CD4-positive, CD25-positive, alpha-beta regulatory T cell (primary cell): ENCODE data around the gene NALCN. TPM values are rescaled to one million over a fixed set of nuclear protein-coding genes. Genes with fewer than 3 reads are reported as not detected.

Source experiments
- ATAC-seq, 2 donors: fragments of 150-1000 bp; cut with Tn5 transposase; one replicate each; pipeline ENCODE4 v1.10.0; 2021; ENCODE audit warnings: low read depth in 2 of 2, moderate number of reproducible peaks in 2 of 2, moderate library complexity in 1 of 2
- DNase-seq, 3 donors: peaks; one replicate each; pipeline versions ENCODE4 v3.0.0 to v3.0.0-alpha.2; 2012 to 2022; ENCODE audit warnings: mixed read lengths in 1 of 3
- H3K27ac ChIP-seq: one replicate; pipeline ENCODE4 v1.7.0; 2013; ENCODE audit warnings: mild to moderate bottlenecking, low read length; ENCODE audit not compliant: insufficient read depth, poor library complexity, severe bottlenecking
- H3K27me3 ChIP-seq: one replicate; pipeline ENCODE4 v1.7.0; 2013; ENCODE audit warnings: low read length; ENCODE audit not compliant: control insufficient read depth, insufficient read depth
- H3K36me3 ChIP-seq: one replicate; pipeline ENCODE4 v1.7.0; 2013; ENCODE audit warnings: mild to moderate bottlenecking, low read length, moderate library complexity; ENCODE audit not compliant: control insufficient read depth, insufficient read depth
- H3K4me1 ChIP-seq: 2 replicates; pipeline ENCODE4 v1.7.0; 2013; ENCODE audit warnings: mild to moderate bottlenecking, low read length; ENCODE audit not compliant: insufficient read depth, control insufficient read depth, poor library complexity, severe bottlenecking
- H3K4me3 ChIP-seq: one replicate; pipeline ENCODE4 v1.7.0; 2013; ENCODE audit warnings: low read depth, mild to moderate bottlenecking, low read length, moderate library complexity
- H3K9me3 ChIP-seq, 2 experiments: 1 replicate in 1 of 2; 2 replicates in 1 of 2; pipeline ENCODE4 v1.7.0; 2013; ENCODE audit warnings: low read length in 2 of 2, mild to moderate bottlenecking in 1 of 2, moderate library complexity in 1 of 2; ENCODE audit not compliant: control insufficient read depth in 2 of 2
- H3K27ac Mint-ChIP-seq, 3 donors: one replicate each; pipeline ENCODE4 v1.8.0; 2020 to 2022; ENCODE audit warnings: mild to moderate bottlenecking in 3 of 3, mixed read lengths in 3 of 3, moderate library complexity in 2 of 3
- H3K27me3 Mint-ChIP-seq: one replicate; pipeline ENCODE4 v1.8.0; 2022; ENCODE audit warnings: mild to moderate bottlenecking, mixed read lengths
- H3K36me3 Mint-ChIP-seq: one replicate; pipeline ENCODE4 v1.8.0; 2020; ENCODE audit warnings: mixed read lengths
- H3K4me1 Mint-ChIP-seq, 4 donors: one replicate each; pipeline ENCODE4 v1.8.0; 2020 to 2022; ENCODE audit warnings: mixed read lengths in 4 of 4, mild to moderate bottlenecking in 1 of 4
- H3K4me3 Mint-ChIP-seq, 4 donors: one replicate each; pipeline ENCODE4 v1.8.0; 2020 to 2022; ENCODE audit warnings: mild to moderate bottlenecking in 4 of 4, mixed read lengths in 4 of 4, moderate library complexity in 3 of 4
- H3K9me3 Mint-ChIP-seq, 7 donors: one replicate each; pipeline ENCODE4 v1.8.0; 2020 to 2022; ENCODE audit warnings: mixed read lengths in 7 of 7, mild to moderate bottlenecking in 3 of 7, moderate library complexity in 2 of 7
- polyA plus RNA-seq, 4 donors: library from polyadenylated mRNA; unstranded; fragments of 300-500 nt; fragmentation: Illumina TruSeq; gene quantifications; one replicate each; pipeline ENCODE4 v1.2.3, GENCODE V29; 2021
- total RNA-seq: library from RNA; stranded (reverse); gene quantifications from one replicate; pipeline ENCODE4 v1.2.3, GENCODE V29; 2022

Gene NALCN
- total RNA-seq (not detected), polyA plus RNA-seq (not detected)

DNA sequence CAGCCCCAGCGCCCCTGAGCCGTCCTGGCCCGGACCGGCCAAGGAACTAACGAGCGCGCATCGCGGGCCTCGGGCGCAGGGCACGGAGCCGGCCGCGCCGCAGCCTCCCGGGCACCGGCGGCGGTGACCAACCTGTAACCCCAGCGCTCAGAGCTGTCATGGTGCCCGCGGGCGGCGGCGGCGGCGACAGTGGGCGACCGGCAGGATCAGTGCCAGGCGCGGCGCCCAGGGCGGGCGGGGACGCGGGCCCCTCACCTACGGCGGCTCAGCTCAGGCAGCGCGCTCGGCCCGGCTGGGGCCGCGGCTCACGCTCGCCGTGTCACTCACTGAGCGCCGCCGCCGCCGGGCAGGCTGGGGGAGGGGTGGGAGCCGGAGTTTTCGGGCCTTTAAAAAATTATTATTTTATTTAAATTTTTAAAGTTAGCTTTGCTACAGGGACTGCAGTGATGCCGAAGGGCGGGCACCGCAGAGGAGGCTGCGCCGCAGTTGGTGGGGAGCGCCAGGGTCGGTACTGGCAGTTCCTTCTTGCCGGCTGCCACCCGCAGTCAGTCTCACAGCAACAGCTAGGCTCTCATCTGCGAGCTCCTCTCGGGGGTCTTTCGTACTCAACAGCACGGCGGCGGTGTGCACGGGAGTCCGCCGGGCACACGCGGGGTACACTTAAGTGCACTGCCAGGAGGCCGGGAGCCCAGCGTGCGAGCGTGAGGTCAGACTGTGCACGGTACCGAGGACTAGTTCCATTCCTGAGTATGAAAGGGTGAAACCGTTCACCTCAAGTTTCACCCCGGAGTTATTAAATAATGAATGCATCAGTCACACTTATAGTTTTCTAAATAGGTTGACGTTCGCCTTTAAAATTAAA lies at the start of gene NALCN:
TSS of gene NALCN (minus strand) at position 328 of the 862 bp plus-strand sequence. CDS start 17,382 bp downstream, outside the sequence.
- Histone ChIP-seq H3K9me3 (no peaks in the 10 kb centered on the region), H3K36me3 (no peaks in the 10 kb centered on the region), H3K27ac (no peak within 1 kb of the TSS), H3K4me1 (no peaks in the 10 kb centered on the region), H3K27me3 (peaks cover 11% of the 10 kb centered on the region), H3K4me3 (no peak within 1 kb of the TSS)
- no peak for ATAC-seq
- Mint-ChIP-seq H3K27me3 (peaks cover 37% of the 10 kb centered on the region), H3K27ac (no peak within 1 kb of the TSS), H3K4me1 (peaks cover 0 to 3% (median 0%) of the 10 kb centered on the region in 4 donors), H3K36me3 (no peaks in the 10 kb centered on the region), H3K9me3 (peaks cover 0 to 3% (median 0%) of the 10 kb centered on the region in 7 donors), H3K4me3 (peak within 1 kb of the TSS in 2 of 4 donors; percentile 2 to 36)
- DNase-seq = no peak

DNA sequence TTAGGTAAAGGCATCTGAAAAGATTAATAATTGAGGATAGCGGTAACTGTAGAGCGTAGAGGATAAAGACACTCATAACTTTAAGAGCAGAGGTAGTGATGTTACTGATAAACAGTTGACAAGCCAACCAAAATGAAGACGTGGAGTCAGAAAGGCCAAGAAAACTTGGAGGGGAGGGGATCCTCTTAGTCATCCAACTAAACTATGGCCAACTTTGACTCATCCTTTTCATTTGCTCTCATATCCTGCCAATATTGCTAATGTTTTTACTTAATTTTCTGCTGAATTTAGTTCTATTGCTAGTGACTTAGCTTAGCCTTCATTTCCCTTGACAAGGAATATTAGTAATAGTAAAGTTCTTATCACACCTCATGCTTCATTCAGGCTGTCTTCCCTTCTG lies 49.6 kb upstream of the NALCN start:
- no peaks in the 10 kb centered on the region for H3K4me1 Mint-ChIP-seq

DNA sequence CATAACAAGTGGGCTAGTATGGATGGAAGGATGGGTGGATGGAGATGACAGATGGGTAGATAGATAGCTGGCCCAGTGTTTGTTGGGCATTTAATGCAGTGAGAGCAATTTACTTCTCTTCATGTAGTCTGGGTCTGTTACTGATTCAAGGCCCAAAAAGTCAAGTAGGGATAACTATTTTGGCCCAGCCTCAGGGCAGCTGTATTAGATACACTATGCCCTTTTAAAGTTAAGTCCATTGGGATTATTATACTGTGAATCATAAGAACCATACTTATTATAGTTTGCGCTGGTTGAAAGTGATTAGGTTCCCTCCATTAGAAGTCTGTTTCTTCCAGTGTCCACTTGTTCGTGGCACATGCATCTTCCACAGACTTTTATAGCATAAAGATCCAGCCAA lies 40.9 kb upstream of the NALCN start:
- peaks cover 0 to 8% (median 0%) of the 10 kb centered on the region in 7 donors for H3K9me3 Mint-ChIP-seq
- Histone ChIP-seq H3K4me3 (no peak overlapping the region), H3K4me1 (peaks cover 9% of the 10 kb centered on the region), H3K27me3 (no peaks in the 10 kb centered on the region), H3K27ac (no peak overlapping the region), H3K9me3 (no peaks in the 10 kb centered on the region), H3K36me3 (no peaks in the 10 kb centered on the region)
- no peaks in the 10 kb centered on the region for H3K36me3 Mint-ChIP-seq
- DNase-seq = no peak
- no peak overlapping the region for H3K27ac Mint-ChIP-seq
- ATAC-seq = no peak
- no peak overlapping the region for H3K4me3 Mint-ChIP-seq
- H3K27me3 Mint-ChIP-seq = peaks cover 7% of the 10 kb centered on the region
- no peaks in the 10 kb centered on the region for H3K4me1 Mint-ChIP-seq

More for the DNA sequence above, 49.6 kb upstream of the NALCN start:
- Mint-ChIP-seq H3K4me3 (no peak overlapping the region), H3K9me3 (no peaks in the 10 kb centered on the region), H3K27me3 (no peaks in the 10 kb centered on the region), H3K36me3 (no peaks in the 10 kb centered on the region), H3K27ac (no peak overlapping the region)
- Histone ChIP-seq H3K4me1 (no peaks in the 10 kb centered on the region), H3K4me3 (no peak overlapping the region), H3K9me3 (no peaks in the 10 kb centered on the region), H3K27ac (no peak overlapping the region), H3K36me3 (no peaks in the 10 kb centered on the region), H3K27me3 (no peaks in the 10 kb centered on the region)
- ATAC-seq (no peak), DNase-seq (no peak)

DNA sequence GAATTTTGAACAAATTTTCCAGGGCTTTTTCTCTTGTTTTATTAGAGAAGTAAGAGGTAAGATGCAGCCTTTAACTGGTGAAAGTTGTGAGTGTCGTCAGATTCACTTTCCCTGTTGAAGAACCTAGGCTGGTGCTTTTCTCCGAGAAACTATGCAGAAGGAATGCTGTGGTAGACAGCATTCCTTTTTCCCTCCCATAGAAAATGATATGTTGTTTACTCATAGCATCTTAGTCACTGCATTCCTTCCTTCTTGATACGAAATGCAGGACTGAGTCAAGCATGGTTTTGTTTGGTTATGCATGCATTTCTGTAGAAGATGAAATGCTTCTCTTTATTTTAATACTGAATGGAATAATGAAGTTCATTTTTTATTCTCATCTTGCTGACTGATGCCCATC lies 39.6 kb upstream of the NALCN start:
- peaks cover 7% of the 10 kb centered on the region for H3K27me3 Mint-ChIP-seq
- no peak overlapping the region for H3K4me3 Mint-ChIP-seq
- no peak for ATAC-seq
- peaks cover 0 to 8% (median 0%) of the 10 kb centered on the region in 7 donors for H3K9me3 Mint-ChIP-seq
- Histone ChIP-seq H3K9me3 (no peaks in the 10 kb centered on the region), H3K27me3 (no peaks in the 10 kb centered on the region), H3K4me1 (peaks cover 9% of the 10 kb centered on the region), H3K36me3 (no peaks in the 10 kb centered on the region), H3K27ac (no peak overlapping the region), H3K4me3 (no peak overlapping the region)
- no peak overlapping the region for H3K27ac Mint-ChIP-seq
- no peak for DNase-seq
- no peaks in the 10 kb centered on the region for H3K4me1 Mint-ChIP-seq
- no peaks in the 10 kb centered on the region for H3K36me3 Mint-ChIP-seq

DNA sequence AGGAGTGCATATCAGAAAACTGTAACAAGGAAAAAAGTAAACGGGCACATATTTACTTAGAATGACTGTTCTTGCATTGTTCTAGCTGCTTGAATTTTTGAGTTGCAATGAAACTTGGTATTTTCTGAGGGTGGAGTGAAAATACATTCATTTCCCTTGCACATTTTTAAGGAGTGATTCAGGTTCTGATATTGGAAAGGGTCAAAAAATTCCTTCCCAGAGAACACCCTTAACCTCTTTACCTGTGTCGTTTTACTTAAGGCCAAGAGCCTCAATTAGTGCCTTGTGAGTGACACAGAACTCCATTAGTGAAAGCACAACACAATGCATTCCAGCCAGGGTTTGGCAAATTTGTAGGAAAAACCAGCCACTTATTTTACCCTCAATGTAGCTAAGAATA lies 38.5 kb upstream of the NALCN start:
- Histone ChIP-seq H3K27ac (no peak overlapping the region), H3K27me3 (no peaks in the 10 kb centered on the region), H3K36me3 (no peaks in the 10 kb centered on the region), H3K4me1 (peaks cover 9% of the 10 kb centered on the region), H3K4me3 (no peak overlapping the region), H3K9me3 (no peaks in the 10 kb centered on the region)
- Mint-ChIP-seq H3K4me1 (no peaks in the 10 kb centered on the region), H3K4me3 (no peak overlapping the region), H3K9me3 (peaks cover 0 to 8% (median 0%) of the 10 kb centered on the region in 7 donors), H3K36me3 (no peaks in the 10 kb centered on the region), H3K27me3 (peaks cover 7% of the 10 kb centered on the region), H3K27ac (no peak overlapping the region)
- DNase-seq (no peak), ATAC-seq (no peak)

DNA sequence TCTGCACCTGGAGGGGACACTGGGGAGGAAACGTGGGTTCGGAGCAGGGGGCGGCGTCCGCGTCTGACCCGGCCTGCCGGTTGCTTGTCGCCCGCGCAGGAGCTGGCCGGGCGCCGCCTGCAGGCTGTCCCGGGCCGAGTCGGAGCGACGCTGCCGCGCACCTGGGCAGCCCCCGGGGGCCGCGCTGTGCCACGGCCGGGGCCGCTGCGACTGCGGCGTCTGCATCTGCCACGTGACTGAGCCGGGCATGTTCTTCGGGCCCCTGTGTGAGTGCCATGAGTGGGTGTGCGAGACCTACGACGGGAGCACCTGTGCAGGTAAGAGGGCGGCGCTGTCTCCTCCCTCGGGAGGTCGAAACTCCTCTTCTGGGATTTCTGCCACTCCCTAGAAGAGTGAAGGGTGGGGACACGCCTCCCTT lies 37.5 kb upstream of the NALCN start:
- Histone ChIP-seq H3K27me3 (no peaks in the 10 kb centered on the region), H3K9me3 (no peaks in the 10 kb centered on the region), H3K36me3 (no peaks in the 10 kb centered on the region), H3K4me1 (peaks cover 9% of the 10 kb centered on the region), H3K27ac (no peak overlapping the region), H3K4me3 (no peak overlapping the region)
- H3K9me3 Mint-ChIP-seq = peaks cover 0 to 8% (median 0%) of the 10 kb centered on the region in 7 donors
- H3K4me3 Mint-ChIP-seq = no peak overlapping the region
- no peaks in the 10 kb centered on the region for H3K4me1 Mint-ChIP-seq
- DNase-seq = peak in 1 of 3 donors; percentile 1
- H3K36me3 Mint-ChIP-seq = no peaks in the 10 kb centered on the region
- ATAC-seq = no peak
- H3K27me3 Mint-ChIP-seq = peaks cover 7% of the 10 kb centered on the region
- H3K27ac Mint-ChIP-seq = no peak overlapping the region

DNA sequence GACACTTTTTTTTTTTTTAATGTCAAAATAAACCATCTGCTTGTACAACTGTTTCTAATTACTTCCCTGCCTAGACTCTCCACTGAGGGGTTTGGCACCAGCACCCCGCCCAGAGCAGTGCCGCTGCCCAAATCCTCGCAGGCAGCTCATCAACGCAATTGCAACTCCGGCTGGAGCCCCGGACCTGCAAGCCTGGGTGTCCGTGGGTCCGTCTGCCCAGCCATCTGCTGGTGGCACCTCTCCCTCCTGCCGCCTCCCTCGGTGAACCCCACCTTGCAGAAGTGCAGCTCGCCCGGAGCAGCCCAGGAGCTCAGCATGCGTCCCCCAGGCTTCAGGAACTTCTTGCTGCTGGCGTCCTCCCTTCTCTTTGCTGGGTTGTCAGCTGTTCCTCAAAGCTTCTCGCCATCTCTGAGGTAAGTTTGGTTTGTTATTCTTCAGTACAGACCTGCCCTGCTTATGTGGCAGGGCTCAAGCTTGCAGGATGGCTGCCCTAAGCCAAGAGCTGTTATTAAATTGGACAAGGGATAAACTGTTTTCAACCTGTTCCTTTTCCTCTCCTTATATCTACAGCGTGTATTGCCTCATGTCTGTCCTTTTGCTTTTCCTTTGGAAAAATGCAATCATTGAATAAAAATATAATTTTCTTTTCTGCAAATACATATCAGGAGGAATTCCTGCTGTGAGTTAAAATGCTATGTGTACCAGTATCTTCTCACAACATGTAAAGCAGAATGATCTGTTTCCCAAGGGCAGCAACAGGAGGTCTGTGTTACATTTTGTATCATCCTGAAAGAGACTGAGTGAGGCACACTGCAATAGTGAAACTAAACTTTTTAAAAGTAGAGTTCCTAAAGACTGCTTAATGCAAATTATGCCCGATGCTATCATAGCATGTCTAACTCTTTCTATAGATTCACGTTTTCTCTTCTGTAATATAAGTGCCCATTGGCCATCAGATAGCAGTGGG lies 36.5 kb upstream of the NALCN start, which contains the start of gene ITGBL1:
TSS of gene ITGBL1 (plus strand) at position 157 of the 967 bp plus-strand sequence. CDS start at position 316, 159 bp downstream.
- H3K36me3 ChIP-seq = no peaks in the 10 kb centered on the region
- peaks cover 9% of the 10 kb centered on the region for H3K4me1 ChIP-seq
- Mint-ChIP-seq H3K4me3 (no peak within 1 kb of the TSS), H3K9me3 (peaks cover 0 to 4% (median 0%) of the 10 kb centered on the region in 7 donors), H3K4me1 (no peaks in the 10 kb centered on the region), H3K36me3 (no peaks in the 10 kb centered on the region), H3K27ac (no peak within 1 kb of the TSS), H3K27me3 (peaks cover 7% of the 10 kb centered on the region)
- no peak for ATAC-seq
- no peaks in the 10 kb centered on the region for H3K27me3 ChIP-seq
- H3K27ac ChIP-seq = no peak within 1 kb of the TSS
- DNase-seq = no peak
- no peaks in the 10 kb centered on the region for H3K9me3 ChIP-seq
- H3K4me3 ChIP-seq = peak within 1 kb of the TSS; percentile 13
